Nephron progenitor cell (in vitro differentiated cells): ENCODE measurements around the gene PPFIBP2.

Experiments
- DNase-seq: peaks from one replicate; pipeline ENCODE4 v3.0.0; 2021
- H3K27ac Mint-ChIP-seq: 2 replicates; pipeline ENCODE4 v1.8.0; 2021; ENCODE audit warnings: mild to moderate bottlenecking, moderate library complexity, mixed read lengths
- H3K27me3 Mint-ChIP-seq: 2 replicates; pipeline ENCODE4 v1.8.0; 2021; ENCODE audit warnings: mild to moderate bottlenecking, low read depth, mixed read lengths; ENCODE audit not compliant: poor library complexity
- H3K36me3 Mint-ChIP-seq: 2 replicates; pipeline ENCODE4 v1.8.0; 2021; ENCODE audit warnings: low read depth, mixed read lengths
- H3K4me1 Mint-ChIP-seq: 2 replicates; pipeline ENCODE4 v1.8.0; 2021; ENCODE audit warnings: mixed read lengths
- H3K4me3 Mint-ChIP-seq: 2 replicates; pipeline ENCODE4 v1.8.0; 2021; ENCODE audit warnings: mild to moderate bottlenecking, moderate library complexity, mixed read lengths
- H3K9me3 Mint-ChIP-seq: 2 replicates; pipeline ENCODE4 v1.8.0; 2021; ENCODE audit warnings: mild to moderate bottlenecking, moderate library complexity, mixed read lengths
- TF ChIP-seq, protein P1 (sequence below): fragments of 200-600 bp; sonication (generic); IDR thresholded peaks from 2 replicates; pipeline ENCODE4 v1.5.0; 2021; ENCODE audit warnings: antibody characterized with exemption

Gene PPFIBP2

DNA sequence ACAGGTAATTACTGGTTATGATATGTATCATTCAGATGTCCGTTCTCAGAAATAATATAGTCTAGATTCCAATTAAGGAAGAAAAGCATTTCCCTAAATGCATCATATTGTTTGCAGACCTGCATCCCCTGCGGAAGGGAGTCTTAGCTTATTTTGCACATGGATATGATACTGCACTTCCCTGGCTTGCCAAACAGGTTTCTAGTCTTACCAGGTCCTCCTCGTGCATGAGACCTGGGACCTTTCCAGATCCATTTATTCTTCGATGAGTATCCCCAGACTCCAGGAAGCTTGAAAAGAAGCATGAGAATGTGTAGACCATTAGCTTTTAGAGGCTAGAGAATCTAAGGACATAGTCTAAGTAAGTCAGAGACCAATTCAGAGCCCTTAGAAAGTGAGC lies 128.9 kb downstream of the PPFIBP2 start:
- TF ChIP-seq, protein P1, sequence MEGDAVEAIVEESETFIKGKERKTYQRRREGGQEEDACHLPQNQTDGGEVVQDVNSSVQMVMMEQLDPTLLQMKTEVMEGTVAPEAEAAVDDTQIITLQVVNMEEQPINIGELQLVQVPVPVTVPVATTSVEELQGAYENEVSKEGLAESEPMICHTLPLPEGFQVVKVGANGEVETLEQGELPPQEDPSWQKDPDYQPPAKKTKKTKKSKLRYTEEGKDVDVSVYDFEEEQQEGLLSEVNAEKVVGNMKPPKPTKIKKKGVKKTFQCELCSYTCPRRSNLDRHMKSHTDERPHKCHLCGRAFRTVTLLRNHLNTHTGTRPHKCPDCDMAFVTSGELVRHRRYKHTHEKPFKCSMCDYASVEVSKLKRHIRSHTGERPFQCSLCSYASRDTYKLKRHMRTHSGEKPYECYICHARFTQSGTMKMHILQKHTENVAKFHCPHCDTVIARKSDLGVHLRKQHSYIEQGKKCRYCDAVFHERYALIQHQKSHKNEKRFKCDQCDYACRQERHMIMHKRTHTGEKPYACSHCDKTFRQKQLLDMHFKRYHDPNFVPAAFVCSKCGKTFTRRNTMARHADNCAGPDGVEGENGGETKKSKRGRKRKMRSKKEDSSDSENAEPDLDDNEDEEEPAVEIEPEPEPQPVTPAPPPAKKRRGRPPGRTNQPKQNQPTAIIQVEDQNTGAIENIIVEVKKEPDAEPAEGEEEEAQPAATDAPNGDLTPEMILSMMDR: no peak
- DNase-seq: no peak
- no peak overlapping the region for H3K4me3 Mint-ChIP-seq
- H3K36me3 Mint-ChIP-seq: peaks cover 68% of the 10 kb centered on the region
- H3K9me3 Mint-ChIP-seq: no peaks in the 10 kb centered on the region
- peaks cover 36% of the 10 kb centered on the region for H3K4me1 Mint-ChIP-seq
- H3K27ac Mint-ChIP-seq: no peak overlapping the region
- H3K27me3 Mint-ChIP-seq: peaks cover 5% of the 10 kb centered on the region

GRCh38 chr11:7643314-7643713 lies 129.5 kb downstream of the PPFIBP2 start:
- Mint-ChIP-seq H3K36me3 (peaks cover 65% of the 10 kb centered on the region), H3K4me3 (peak overlapping the region; percentile 61), H3K27me3 (peaks cover 5% of the 10 kb centered on the region), H3K4me1 (peaks cover 36% of the 10 kb centered on the region), H3K27ac (peak overlapping the region; percentile 4), H3K9me3 (no peaks in the 10 kb centered on the region)
- no peak for DNase-seq
- TF ChIP-seq, protein P1: no peak

GRCh38 chr11:7645206-7645605 lies 131.4 kb downstream of the PPFIBP2 start:
- Mint-ChIP-seq H3K27ac (no peak overlapping the region), H3K4me3 (no peak overlapping the region), H3K27me3 (peaks cover 5% of the 10 kb centered on the region), H3K9me3 (no peaks in the 10 kb centered on the region), H3K4me1 (peaks cover 36% of the 10 kb centered on the region), H3K36me3 (peaks cover 78% of the 10 kb centered on the region)
- TF ChIP-seq, protein P1: no peak
- DNase-seq: no peak

DNA sequence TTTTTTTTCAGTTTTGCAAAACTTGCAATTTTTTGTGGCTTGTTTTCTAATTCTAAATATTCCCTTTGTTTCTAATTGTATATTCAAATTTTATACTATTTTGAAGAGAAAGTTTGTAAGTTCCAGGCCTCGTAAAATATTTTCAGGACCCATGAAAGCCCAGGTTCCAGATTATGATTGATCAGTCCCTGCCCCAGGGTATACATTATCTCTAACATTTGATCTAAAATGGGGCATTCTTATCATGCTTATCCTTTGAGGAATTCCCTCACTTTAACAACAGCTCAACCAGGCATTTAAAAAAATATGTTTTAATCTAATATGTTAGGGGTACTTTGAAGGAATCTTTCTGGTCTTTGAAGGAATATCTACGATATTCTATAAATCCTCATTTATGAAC lies 133.1 kb downstream of the PPFIBP2 start:
- H3K27ac Mint-ChIP-seq: no peak overlapping the region
- H3K9me3 Mint-ChIP-seq: no peaks in the 10 kb centered on the region
- H3K4me3 Mint-ChIP-seq: no peak overlapping the region
- DNase-seq: no peak
- peaks cover 40% of the 10 kb centered on the region for H3K4me1 Mint-ChIP-seq
- H3K27me3 Mint-ChIP-seq: peaks cover 5% of the 10 kb centered on the region
- H3K36me3 Mint-ChIP-seq: peaks cover 82% of the 10 kb centered on the region
- TF ChIP-seq, protein P1: no peak

- Mint-ChIP-seq H3K27ac (no peak overlapping the region), H3K36me3 (peaks cover 80% of the 10 kb centered on the region), H3K4me3 (no peak overlapping the region), H3K4me1 (peaks cover 34% of the 10 kb centered on the region), H3K27me3 (peaks cover 5% of the 10 kb centered on the region), H3K9me3 (no peaks in the 10 kb centered on the region)
- DNase-seq: no peak
- TF ChIP-seq, protein P1: no peak
These were observed 134.5 kb downstream of the PPFIBP2 start for GRCh38 chr11:7648264-7648663.

GRCh38 chr11:7651140-7651551 lies 137.3 kb downstream of the PPFIBP2 start:
- Mint-ChIP-seq H3K36me3 (peaks cover 63% of the 10 kb centered on the region), H3K27me3 (no peaks in the 10 kb centered on the region), H3K4me3 (no peak overlapping the region), H3K9me3 (no peaks in the 10 kb centered on the region), H3K4me1 (peaks cover 30% of the 10 kb centered on the region), H3K27ac (no peak overlapping the region)
- TF ChIP-seq, protein P1: no peak
- DNase-seq: no peak
